ENCODE results near the gene RNF41.
"Not testable (repeated sequence)": the region's sequence is repeated elsewhere in the genome, so short reads cannot be mapped to it uniquely, and the experiment has no call there.

Gene RNF41

DNA sequence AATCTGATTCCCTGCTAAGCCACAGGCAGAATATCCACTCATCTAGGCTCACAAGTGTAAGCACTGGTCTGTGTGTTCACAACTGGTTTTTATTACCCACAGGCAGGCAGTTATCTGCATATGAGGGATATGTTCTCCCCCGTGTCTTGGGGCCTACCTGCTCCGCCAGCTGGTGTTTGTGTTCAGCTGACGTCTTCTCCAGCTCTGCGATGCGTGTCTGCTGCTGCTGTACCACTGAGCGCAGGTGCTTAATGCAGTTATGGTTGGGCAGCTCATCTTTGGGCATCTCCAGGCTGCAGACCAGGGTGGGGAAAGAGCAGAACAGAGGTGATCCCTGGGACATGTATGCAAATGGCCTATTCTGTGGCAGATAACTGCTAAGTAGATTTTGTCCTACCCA is 13.7 kb downstream of the RNF41 start:
- DNase-seq, result no peak

DNA sequence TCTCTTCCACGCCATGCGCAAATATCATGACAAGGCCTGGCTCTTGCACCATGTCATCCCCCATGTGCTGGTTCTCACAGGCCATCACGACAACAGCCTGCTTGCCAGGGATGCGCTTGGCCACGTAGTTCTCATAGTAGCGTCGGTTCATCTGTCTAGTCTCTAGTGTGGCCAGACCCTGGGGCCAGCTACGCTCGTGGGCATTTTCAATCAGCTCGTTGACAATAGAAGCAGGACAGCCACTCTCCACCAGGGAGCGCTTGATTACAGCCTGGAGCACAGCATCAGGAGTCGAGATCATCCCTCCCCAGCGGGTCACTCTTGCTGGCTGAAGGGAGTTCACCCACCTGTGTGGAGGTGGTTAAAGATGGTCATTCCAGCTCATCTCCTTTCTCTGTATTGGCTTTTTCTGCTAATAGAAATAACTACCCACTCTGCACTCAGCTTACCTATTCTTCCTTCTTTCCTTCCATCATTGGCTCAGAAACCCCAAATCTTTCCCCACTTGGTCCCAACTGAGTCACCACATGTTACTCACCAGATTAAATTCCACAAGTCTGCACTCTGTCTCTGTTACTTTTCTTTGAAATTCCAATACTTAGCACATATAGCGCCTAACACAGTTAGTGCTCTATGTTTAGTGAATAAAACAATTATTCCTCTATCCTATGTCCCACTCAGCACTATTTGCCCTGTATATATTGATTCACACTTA is 15.1 kb downstream of the RNF41 start:
- DNase-seq, result no peak

- DNase-seq, result no peak
Observed at GRCh38 chr12:56205445-56205844, 16.3 kb downstream of the RNF41 start.

GRCh38 chr12:56204275-56204674 is 17.4 kb downstream of the RNF41 start:
- DNase-seq, result no peak

DNA sequence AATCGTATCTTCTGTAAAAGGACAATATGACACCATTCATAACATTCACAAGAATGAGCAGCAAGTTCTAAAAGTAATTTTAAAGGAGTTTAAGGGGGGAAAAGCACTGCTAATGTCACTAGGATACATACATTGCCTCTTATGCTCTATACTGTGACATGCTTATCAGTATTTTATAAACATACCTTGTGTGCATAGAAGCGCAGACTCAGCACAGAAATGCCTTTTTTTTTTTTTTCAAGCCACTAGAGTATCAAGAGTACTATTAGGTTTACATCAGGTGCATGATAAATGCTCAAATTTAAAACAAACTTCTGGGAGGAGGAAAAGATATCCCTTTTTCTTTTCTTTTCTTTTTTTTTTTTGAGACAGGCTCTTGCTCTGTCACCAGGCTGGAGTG is 18.9 kb downstream of the RNF41 start:
- DNase-seq, result no peak

- DNase-seq, result no peak
Observed at GRCh38 chr12:56202366-56202765, 19.4 kb downstream of the RNF41 start.

- DNase-seq, result no peak
Observed at GRCh38 chr12:56198836-56199235, 22.9 kb downstream of the RNF41 start.

- DNase-seq, result no peak
Observed at GRCh38 chr12:56197921-56198635, 23.6 kb downstream of the RNF41 start.

DNA sequence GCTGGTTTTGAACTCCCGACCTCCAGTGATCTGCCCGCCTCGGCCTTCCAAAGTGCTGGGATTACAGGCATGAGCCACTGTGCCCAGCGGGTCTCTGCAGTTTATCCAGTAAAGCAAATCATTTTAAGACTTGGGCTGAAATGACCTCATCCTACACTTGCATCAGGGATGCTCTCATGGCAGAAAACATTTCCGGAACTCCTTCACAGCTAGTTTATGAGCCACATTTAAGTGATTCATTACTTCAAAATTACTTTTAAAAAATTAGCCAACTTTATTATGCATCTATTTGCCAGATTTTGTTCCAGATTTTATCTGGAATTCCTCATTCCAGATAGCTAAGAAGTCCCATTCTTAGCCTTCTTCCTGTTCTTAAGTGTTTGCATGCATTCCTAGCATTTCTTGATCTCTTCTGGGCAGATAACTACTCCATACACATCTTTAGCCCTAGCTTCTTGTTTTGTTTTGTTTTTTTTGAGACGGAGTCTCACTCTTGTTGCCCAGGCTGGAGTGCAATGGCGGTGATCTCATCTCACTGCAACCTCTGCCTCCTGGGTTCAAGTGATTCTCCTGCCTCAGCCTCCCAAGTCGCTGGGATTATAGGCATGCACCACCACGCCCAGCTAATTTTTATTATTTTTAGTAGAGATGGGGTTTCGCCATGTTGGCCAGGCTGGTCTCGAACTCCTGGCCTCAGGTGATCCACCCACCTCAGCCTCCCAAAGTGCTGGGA is 24.7 kb downstream of the RNF41 start:
- not testable (repeated sequence) for DNase-seq

DNA sequence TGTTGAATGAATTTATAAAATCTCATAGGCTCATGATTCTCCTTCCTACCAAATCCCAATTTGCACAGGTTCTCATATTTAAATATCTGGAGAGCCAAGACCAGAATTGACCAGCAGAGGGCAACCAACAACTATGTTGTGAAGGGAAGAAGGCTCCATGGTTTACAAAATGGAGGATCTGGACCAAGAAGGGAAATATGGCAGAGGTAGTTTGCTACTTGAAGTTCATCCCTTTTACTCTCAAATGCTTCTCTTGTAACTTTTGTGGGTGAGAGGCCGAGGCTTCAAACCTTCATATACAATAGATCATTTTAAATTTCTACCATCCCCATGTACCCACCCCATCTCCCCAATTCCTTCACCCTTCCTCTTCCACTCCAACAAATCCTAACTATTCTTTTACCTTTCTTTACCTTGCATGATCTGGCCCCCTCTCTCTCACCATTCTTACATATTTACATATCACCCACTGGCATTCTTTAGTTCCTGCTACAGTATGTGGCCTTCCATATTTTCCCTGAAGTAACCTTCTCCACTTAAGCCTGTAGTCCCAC is 28.6 kb downstream of the RNF41 start:
- peak; percentile 67 for DNase-seq

DNA sequence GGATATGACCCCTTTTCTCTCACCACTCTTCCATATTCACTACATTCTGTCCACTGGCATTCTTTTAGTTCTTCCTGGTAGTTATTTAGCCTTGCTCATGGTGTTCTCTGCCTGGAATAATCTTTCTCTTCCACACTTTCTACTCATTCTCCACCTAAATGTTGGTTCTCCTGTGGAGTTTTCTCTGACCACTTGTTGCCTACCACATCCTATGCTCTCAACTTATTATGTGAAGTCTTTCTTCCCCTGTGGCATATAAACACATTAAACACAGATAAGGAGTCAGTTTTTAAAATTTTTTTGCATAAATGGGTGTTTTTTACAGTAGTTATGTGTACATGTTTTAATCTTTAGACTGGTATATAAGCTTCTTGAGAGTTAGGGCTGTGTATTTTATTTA is 29.1 kb downstream of the RNF41 start:
- DNase-seq, result no peak

DNA sequence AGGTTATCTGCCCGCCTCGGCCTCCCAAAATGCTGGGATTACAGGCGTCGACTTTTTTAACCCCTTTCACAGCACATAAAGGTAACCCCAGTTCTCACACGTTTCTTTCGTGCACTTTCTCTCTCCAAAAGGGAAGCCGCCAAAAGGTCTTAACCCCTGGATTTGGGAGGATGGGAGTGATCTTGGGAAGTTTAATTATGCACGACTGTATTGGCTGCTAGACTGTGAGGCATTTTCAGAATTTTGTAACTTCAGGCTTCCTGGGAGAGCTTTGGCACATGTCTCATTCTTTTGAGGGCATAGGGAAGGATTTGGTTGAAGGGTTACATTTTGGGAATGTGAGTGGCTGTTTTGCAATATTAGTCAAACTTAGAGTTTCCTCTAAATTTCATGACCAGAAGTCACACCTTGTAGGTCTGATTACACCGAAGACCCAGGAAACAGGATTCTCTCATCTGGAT is 31.0 kb downstream of the RNF41 start:
- DNase-seq, result no peak

DNA sequence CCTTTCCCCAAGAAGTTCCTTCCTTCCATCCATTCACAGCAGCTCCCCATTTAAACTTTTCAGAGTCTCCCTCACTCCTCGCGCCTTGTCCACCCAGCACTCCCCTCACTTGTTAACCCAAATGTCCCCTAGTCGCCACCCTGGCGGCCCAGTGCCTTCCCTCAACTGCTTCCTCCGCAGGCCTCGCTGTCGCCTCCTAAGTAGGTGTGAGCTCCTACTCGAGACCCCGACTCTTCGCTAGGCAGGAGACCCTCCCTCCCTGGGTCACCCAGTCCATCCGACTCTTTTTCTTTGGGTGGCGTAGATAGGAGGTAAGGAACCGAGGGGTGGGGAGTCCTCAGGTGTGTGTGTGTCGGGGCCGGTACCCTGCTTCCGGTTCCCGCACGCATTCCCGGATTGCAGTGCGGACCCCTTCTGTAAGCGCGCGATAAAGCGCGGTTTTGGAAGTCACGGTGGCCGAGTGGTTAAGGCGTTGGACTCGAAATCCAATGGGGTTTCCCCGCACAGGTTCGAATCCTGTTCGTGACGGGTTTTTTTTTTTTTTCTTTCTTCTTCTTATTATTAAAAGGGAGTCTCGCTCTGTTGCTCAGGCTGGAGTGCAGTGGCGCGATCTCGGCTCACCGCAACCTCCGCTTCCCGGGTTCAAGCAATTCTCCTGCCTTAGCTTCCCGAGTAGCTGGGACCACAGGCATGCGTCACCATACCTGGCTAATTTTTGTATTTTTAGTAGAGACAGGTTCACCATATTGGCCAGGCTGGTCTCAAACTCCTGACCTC is 31.6 kb downstream of the RNF41 start:
- peak; percentile 92 for DNase-seq

- peak; percentile 92 for DNase-seq
Observed at GRCh38 chr12:56189099-56189917, 32.4 kb downstream of the RNF41 start, which contains the start of gene SMARCC2. Gene SMARCC2 (minus strand): TSS chr12:56189483. CDS start chr12:56189461, 22 bp downstream.

DNA sequence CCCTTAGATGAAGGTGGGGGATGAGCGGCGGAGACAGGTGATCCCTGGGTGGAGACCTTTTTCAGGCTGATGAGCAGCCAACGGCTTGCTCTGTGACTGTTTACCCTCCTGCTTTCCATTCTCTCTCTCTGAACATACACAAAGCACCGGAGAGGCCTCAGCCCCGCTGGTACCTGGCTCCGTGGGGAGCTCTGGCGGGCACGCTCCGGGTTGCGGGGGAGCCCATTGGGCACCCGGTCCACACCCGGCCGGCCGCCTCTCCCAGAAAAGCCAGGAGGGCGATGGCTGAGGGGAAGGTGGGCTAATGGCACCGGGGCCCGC is 33.0 kb downstream of the RNF41 start:
- no peak for DNase-seq

DNA sequence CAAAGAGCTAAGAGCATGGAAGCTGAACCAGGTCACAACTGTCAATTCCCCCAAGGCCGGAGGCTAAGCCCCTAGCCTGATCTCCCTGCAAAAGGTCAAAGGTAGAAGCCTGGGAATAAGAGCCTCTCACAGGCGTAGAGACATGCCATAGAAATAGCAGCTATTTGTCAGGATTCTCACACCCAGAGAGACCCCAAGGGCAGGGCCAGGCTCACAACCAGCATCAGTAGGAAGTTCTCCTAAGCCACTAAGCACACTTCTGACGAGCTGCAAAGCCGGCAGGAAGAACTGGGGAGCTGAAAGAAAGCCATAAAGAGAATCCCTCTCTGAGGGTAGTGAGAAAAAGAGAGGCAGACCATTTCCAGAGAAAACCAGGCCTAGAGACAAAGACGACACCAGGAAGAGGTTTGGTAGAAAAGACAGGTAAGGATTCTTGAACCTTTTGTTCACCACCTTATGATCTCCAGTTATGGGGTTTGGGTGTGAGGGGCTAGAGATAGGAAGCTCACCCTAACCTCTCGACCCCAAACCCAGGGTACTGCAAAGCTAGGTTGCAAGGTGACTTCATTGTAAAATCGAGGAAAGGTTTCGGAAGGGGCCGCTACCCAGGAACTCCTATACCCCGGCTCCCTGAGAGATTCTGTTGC is 33.5 kb downstream of the RNF41 start:
- DNase-seq, result no peak

DNA sequence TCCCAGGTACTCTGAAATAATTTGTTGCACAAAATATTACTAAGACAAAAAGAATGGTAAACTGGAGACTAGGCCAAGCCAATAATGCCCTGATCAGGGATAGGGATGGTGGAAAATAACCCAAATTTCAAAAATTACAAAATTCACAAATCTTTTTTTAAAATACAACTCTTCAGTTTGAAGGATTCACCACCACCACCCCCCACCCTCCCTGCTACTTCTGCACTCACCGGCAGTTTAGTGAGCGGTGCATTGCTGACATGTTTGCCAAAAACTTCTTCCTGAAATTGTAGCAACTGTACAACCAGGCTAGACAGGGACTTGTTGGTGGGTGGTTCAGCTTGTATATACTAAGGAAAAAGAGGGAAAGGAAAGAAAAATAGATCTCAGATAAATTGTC is 34.8 kb downstream of the RNF41 start:
- DNase-seq, result no peak

DNA sequence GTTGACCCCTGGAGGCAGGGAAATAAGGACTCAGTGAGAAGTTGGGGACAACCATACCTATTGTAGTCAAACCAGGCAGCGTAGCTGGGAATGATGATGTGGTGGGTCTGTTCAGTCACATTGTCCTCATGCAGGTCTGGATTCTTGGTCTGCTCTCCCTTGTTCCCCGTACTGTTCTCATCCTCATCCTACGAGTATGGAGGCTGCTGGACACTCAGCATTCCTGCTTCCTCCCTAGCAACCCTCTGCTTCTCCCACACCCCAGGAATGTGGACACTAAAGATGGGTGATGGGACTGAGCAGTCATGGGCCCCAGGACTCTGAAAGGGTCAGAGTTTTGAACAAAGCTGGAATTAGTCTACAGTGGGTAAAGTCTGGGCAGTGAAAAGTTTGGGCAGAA is 43.4 kb downstream of the RNF41 start:
- DNase-seq, result no peak

DNA sequence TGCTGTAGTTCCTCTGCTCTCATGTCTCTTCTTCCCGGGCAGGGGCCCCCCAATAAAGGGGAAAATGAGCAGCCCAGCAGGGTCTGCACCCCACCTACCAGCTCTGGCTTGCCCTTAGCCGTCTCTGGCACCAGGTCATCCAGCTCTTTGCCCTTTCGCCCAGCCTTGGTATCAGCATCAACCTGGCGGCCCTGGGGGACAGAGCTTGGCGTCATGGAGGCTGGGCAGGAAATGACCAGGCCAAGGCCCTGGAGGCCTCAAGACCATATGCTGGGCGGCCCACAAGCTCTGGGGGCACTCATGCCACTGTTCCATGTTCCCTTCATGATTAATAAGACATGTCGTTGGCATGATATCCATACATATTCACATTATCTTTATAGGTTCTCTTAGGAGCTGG is 48.9 kb downstream of the RNF41 start:
- no peak for DNase-seq

DNA sequence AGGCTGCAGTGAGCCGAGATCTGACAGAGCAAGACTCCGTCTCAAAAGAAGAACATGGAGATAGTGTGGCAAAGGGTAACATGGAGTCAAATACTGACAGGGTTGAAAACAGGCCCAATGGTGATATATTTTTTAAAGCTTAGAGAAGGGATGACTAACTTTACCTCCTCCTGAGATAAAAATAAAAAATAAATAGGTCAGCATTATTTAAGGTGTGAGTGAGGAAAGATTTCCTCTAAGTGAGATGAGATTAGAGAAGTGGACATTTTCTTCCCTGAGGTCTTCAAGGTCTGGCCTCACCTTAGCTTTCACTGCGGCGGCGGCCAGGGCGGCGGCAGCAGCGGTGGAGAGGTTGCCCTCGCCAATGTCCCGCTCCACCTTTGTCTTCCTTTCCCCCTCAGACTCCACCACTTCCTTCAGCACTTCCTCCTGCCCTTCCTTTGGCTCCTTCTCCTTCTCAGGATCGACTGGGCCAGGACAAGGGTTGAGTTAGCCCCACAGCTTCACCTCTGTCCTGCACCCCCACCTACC is 52.4 kb downstream of the RNF41 start:
- no peak for DNase-seq

DNA sequence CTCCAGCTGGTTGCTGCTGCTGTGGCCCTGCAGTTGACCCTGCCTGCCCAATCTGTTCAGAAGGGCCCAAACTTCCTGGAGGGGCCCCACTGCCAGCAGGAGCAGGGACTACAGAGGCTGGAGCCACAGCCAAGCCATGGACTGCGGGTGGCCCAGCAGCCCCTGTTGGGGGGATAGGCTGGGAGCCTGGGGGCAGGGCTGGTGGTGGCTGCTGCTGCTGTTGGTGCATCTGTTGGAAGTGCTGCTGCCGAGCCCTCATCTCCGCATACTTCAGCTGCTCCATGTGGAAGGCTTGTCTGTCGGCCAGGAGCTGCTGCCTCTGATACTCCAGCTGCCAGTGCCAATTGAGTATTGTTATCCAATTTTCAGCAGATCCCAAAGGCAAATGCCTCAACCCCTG is 56.4 kb downstream of the RNF41 start:
- no peak for DNase-seq
